ENCODE measurements around the gene TYK2. TPM values are rescaled to one million over a fixed set of nuclear protein-coding genes. Genes with fewer than 3 reads are reported as not detected.
"Not testable (repeated sequence)": the region's sequence is repeated elsewhere in the genome, so short reads cannot be mapped to it uniquely, and the experiment has no call there.

TYK2 gene
- total and polyA plus RNA-seq, 9 donors, result 54.8 to 89.6 (median 67.4) TPM

DNA sequence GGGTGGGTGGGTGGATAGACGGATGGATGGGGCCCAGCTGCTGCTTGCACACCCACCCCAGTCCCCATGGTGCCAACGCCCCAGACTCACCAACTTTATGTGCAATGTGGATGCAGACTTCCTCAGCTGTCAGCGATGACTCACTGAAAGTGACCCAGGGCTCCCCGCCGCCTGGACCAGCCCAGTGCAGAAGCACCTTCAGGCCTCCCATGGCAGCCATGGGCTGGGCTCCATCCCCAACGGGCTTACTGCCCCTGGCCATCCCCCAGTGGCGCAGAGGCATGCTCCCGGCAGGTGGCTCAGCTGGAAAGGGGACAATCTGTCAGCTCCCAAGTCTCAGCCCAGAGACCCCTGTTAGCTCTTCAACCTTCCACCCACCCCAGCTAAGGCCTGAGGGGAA, 2.2 kb downstream of the TYK2 start:
- WGBS (ENCODE audit: insufficient coverage), result 94% methylated on average over 5 of the region's 8 CpGs
- H3K9me3 ChIP-seq (replicated peaks; ENCODE audit: control insufficient read depth, low read depth, low read length), result no peaks in the 10 kb centered on the region
- H3K4me1 ChIP-seq (ENCODE audit: control insufficient read depth, insufficient read depth, low read length), result peaks cover 11% of the 10 kb centered on the region
- no peak overlapping the region for H3K27ac ChIP-seq (ENCODE audit: low read length)
- no peak for DNase-seq
- H3K27me3 ChIP-seq (ENCODE audit: control insufficient read depth, insufficient read depth, low read length), result no peaks in the 10 kb centered on the region
- peaks cover 26% of the 10 kb centered on the region for H3K36me3 ChIP-seq (ENCODE audit: control insufficient read depth, insufficient read depth, low read length)
- no peak overlapping the region for H3K4me3 ChIP-seq (ENCODE audit: low read length)

DNA sequence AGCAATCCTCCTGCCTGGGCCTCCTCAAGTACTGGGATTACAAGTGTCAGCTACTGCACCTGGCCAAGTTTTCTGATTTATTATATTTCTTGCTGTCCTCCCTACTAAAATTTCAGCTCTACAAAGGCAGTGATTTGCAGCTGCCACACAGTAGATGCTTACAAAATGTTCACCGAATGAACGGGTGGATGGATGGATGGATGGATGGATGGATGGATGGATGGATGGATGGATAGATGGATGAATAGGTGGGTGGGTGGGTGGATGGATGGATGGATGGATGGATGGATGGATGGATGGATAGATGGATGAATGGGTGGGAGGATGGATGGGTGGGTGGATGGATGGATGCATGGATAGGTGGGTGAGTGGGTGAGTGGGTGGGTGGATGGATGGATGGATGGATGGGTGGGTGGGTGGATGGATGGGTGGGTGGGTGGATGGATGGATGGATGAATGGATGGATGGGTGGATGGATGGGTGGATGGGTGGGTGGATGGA, 3.2 kb downstream of the TYK2 start:
- H3K27me3 ChIP-seq (ENCODE audit: control insufficient read depth, insufficient read depth, low read length); H3K27ac ChIP-seq (ENCODE audit: low read length); DNase-seq; H3K4me3 ChIP-seq (ENCODE audit: low read length); H3K9me3 ChIP-seq (replicated peaks; ENCODE audit: control insufficient read depth, low read depth, low read length): not testable (repeated sequence)
- Histone ChIP-seq H3K36me3 (ENCODE audit: control insufficient read depth, insufficient read depth, low read length) (peaks cover 26% of the 10 kb centered on the region), H3K4me1 (ENCODE audit: control insufficient read depth, insufficient read depth, low read length) (peaks cover 11% of the 10 kb centered on the region)
- WGBS (ENCODE audit: insufficient coverage), result 95% methylated on average over 2 of the region's 2 CpGs

- no peak overlapping the region for H3K4me3 ChIP-seq (ENCODE audit: low read length)
- peaks cover 5% of the 10 kb centered on the region for H3K4me1 ChIP-seq (ENCODE audit: control insufficient read depth, insufficient read depth, low read length)
- H3K27ac ChIP-seq (ENCODE audit: low read length), result no peak overlapping the region
- DNase-seq, result no peak
- H3K27me3 ChIP-seq (ENCODE audit: control insufficient read depth, insufficient read depth, low read length), result no peaks in the 10 kb centered on the region
- peaks cover 29% of the 10 kb centered on the region for H3K36me3 ChIP-seq (ENCODE audit: control insufficient read depth, insufficient read depth, low read length)
- 93% methylated on average over 3 of the region's 5 CpGs for WGBS (ENCODE audit: insufficient coverage)
- no peaks in the 10 kb centered on the region for H3K9me3 ChIP-seq (replicated peaks; ENCODE audit: control insufficient read depth, low read depth, low read length)
These were observed 5.4 kb downstream of the TYK2 start for GRCh38 chr19:10374931-10375330.

- H3K4me3 ChIP-seq (ENCODE audit: low read length), result no peak overlapping the region
- WGBS (ENCODE audit: insufficient coverage), result 100% methylated on average over 2 of the region's 3 CpGs
- no peaks in the 10 kb centered on the region for H3K4me1 ChIP-seq (ENCODE audit: control insufficient read depth, insufficient read depth, low read length)
- no peak for DNase-seq
- H3K9me3 ChIP-seq (replicated peaks; ENCODE audit: control insufficient read depth, low read depth, low read length), result peaks cover 2% of the 10 kb centered on the region
- H3K27me3 ChIP-seq (ENCODE audit: control insufficient read depth, insufficient read depth, low read length), result no peaks in the 10 kb centered on the region
- H3K36me3 ChIP-seq (ENCODE audit: control insufficient read depth, insufficient read depth, low read length), result peaks cover 37% of the 10 kb centered on the region
- no peak overlapping the region for H3K27ac ChIP-seq (ENCODE audit: low read length)
These were observed 7.7 kb downstream of the TYK2 start for GRCh38 chr19:10372690-10373089.

DNA sequence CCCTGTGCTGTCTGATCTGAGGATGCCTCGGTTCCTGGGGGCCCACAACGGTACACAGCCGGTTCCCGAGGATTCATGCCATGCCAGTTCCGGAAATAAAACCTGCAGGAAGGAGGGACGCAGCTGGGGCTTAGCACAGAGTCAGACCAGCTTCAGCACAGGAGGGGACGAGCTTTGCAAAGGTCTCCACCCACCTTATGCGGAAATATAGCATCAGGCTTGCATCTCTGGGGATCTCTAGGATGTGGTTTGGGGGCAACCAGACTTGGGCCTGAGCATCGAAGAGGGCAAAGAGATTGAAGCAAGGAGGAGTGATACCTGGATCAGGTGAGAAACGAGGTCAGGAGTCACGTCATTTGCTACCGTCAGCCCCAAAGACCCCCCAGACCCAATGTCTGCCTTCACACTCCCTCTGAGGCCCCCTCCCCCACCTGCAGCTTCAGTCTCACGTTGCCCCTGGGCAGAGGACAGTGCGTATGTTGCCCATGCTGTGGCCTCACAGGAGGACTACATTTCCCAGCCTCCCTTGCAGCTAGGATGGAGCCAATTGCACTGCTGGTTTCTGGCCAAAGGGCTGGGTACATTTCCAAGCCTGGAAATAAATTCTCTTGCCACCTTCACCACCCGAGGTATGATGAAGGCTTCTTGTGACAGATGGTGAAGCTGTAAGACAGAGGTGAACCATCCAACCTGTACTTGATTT, 12.1 kb downstream of the TYK2 start:
- Histone ChIP-seq H3K27ac (ENCODE audit: low read length) (no peak overlapping the region), H3K27me3 (ENCODE audit: control insufficient read depth, insufficient read depth, low read length) (no peaks in the 10 kb centered on the region), H3K9me3 (replicated peaks; ENCODE audit: control insufficient read depth, low read depth, low read length) (peaks cover 2% of the 10 kb centered on the region), H3K4me1 (ENCODE audit: control insufficient read depth, insufficient read depth, low read length) (no peaks in the 10 kb centered on the region), H3K4me3 (ENCODE audit: low read length) (no peak overlapping the region), H3K36me3 (ENCODE audit: control insufficient read depth, insufficient read depth, low read length) (peaks cover 60% of the 10 kb centered on the region)
- DNase-seq, result no peak
- 96% methylated on average over 10 of the region's 15 CpGs for WGBS (ENCODE audit: insufficient coverage)

GRCh38 chr19:10366950-10367512, 13.3 kb downstream of the TYK2 start:
- not testable (repeated sequence) for H3K9me3 ChIP-seq (replicated peaks; ENCODE audit: control insufficient read depth, low read depth, low read length); H3K27ac ChIP-seq (ENCODE audit: low read length); DNase-seq; H3K4me3 ChIP-seq (ENCODE audit: low read length); H3K4me1 ChIP-seq (ENCODE audit: control insufficient read depth, insufficient read depth, low read length); H3K27me3 ChIP-seq (ENCODE audit: control insufficient read depth, insufficient read depth, low read length)
- peaks cover 70% of the 10 kb centered on the region for H3K36me3 ChIP-seq (ENCODE audit: control insufficient read depth, insufficient read depth, low read length)
- WGBS (ENCODE audit: insufficient coverage), result 100% methylated on average over 2 of the region's 4 CpGs

- Histone ChIP-seq H3K4me3 (ENCODE audit: low read length) (no peak overlapping the region), H3K36me3 (ENCODE audit: control insufficient read depth, insufficient read depth, low read length) (peaks cover 82% of the 10 kb centered on the region), H3K27me3 (ENCODE audit: control insufficient read depth, insufficient read depth, low read length) (no peaks in the 10 kb centered on the region), H3K9me3 (replicated peaks; ENCODE audit: control insufficient read depth, low read depth, low read length) (peaks cover 2% of the 10 kb centered on the region), H3K4me1 (ENCODE audit: control insufficient read depth, insufficient read depth, low read length) (no peaks in the 10 kb centered on the region), H3K27ac (ENCODE audit: low read length) (no peak overlapping the region)
- DNase-seq, result no peak
- WGBS (ENCODE audit: insufficient coverage), result 97% methylated on average over 23 of the region's 23 CpGs
These were observed 14.9 kb downstream of the TYK2 start for GRCh38 chr19:10365518-10365917.

DNA sequence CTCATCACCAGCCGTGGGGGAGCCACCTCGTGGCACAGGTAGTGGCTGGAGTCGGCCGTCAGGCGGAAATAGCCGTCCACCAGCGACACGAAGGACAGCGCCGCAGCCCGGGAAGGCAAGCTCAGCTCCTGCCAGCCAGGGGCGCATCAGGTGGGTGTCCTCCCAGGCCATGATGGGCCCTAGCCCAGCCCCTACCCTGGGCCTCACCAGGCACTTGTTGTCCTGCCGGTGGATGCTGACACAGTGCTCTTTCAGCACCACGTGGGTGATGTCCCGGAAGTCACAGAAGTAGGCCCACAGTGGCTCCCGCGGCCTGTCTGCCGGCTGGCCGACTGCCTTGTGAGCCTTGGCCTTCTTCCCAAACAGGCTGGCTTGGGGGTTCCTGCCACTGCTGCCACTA, 15.7 kb downstream of the TYK2 start:
- H3K27me3 ChIP-seq (ENCODE audit: control insufficient read depth, insufficient read depth, low read length), result no peaks in the 10 kb centered on the region
- H3K36me3 ChIP-seq (ENCODE audit: control insufficient read depth, insufficient read depth, low read length), result peaks cover 87% of the 10 kb centered on the region
- no peak overlapping the region for H3K4me3 ChIP-seq (ENCODE audit: low read length)
- WGBS (ENCODE audit: insufficient coverage), result 85% methylated on average over 15 of the region's 19 CpGs
- no peak for DNase-seq
- no peaks in the 10 kb centered on the region for H3K4me1 ChIP-seq (ENCODE audit: control insufficient read depth, insufficient read depth, low read length)
- no peak overlapping the region for H3K27ac ChIP-seq (ENCODE audit: low read length)
- peaks cover 2% of the 10 kb centered on the region for H3K9me3 ChIP-seq (replicated peaks; ENCODE audit: control insufficient read depth, low read depth, low read length)

- Histone ChIP-seq H3K27me3 (ENCODE audit: control insufficient read depth, insufficient read depth, low read length) (no peaks in the 10 kb centered on the region), H3K36me3 (ENCODE audit: control insufficient read depth, insufficient read depth, low read length) (peaks cover 86% of the 10 kb centered on the region), H3K4me1 (ENCODE audit: control insufficient read depth, insufficient read depth, low read length) (no peaks in the 10 kb centered on the region), H3K4me3 (ENCODE audit: low read length) (no peak overlapping the region), H3K9me3 (replicated peaks; ENCODE audit: control insufficient read depth, low read depth, low read length) (peaks cover 2% of the 10 kb centered on the region), H3K27ac (ENCODE audit: low read length) (no peak overlapping the region)
- DNase-seq, result no peak
- 91% methylated on average over 10 of the region's 12 CpGs for WGBS (ENCODE audit: insufficient coverage)
These were observed 16.5 kb downstream of the TYK2 start for GRCh38 chr19:10363789-10364281.

DNA sequence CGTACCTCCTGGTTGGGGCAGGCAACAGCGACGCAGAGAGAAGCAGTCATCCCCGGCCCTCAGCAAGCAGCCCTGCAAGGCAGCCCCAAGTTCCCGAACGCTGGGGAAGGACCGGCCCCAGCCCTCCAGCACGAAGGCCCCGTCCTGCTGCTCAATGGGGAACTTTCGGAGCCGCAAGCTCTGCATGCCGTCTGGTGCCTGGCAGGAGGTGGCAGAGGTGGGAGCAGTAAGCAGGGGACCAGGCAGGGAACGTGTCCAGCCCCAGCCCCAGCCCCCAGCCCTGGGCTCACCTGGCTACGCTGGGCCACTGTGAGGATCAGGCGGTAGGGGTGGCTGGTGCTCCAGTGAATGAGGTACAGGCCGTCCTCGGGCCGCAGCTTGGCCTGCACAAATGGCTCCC, 18.1 kb downstream of the TYK2 start:
- WGBS (ENCODE audit: insufficient coverage), result 94% methylated on average over 14 of the region's 18 CpGs
- no peak for DNase-seq
- Histone ChIP-seq H3K36me3 (ENCODE audit: control insufficient read depth, insufficient read depth, low read length) (peaks cover 88% of the 10 kb centered on the region), H3K4me1 (ENCODE audit: control insufficient read depth, insufficient read depth, low read length) (no peaks in the 10 kb centered on the region), H3K4me3 (ENCODE audit: low read length) (no peak overlapping the region), H3K27me3 (ENCODE audit: control insufficient read depth, insufficient read depth, low read length) (no peaks in the 10 kb centered on the region), H3K27ac (ENCODE audit: low read length) (no peak overlapping the region), H3K9me3 (replicated peaks; ENCODE audit: control insufficient read depth, low read depth, low read length) (no peaks in the 10 kb centered on the region)
